Embryonic facial prominence (tissue), 1 donor: Measurements from ENCODE around the gene PTX4.

Experiments
- DNase-seq: peaks from one replicate; pipeline ENCODE4 v3.0.0-alpha.2; 2016; ENCODE audit errors: extremely low spot score

Gene PTX4

GRCh38 chr16:1488619-1489018 is at the start of gene PTX4:
PTX4 (minus strand) TSS chr16:1488944; CDS start chr16:1488909, 35 bp downstream.
- DNase-seq, result no peak

- DNase-seq, result no peak
Observed at GRCh38 chr16:1537763-1538289, 49.1 kb upstream of the PTX4 start.

GRCh38 chr16:1537138-1537577 is 48.4 kb upstream of the PTX4 start:
- DNase-seq, result no peak

- no peak for DNase-seq
Observed at GRCh38 chr16:1536601-1537000, 47.9 kb upstream of the PTX4 start.

- DNase-seq, result no peak
Observed at GRCh38 chr16:1535391-1536291, 46.9 kb upstream of the PTX4 start.

- peak; percentile 39 for DNase-seq
Observed at GRCh38 chr16:1534021-1535020, 45.6 kb upstream of the PTX4 start.

- DNase-seq, result no peak
Observed at GRCh38 chr16:1533443-1533951, 44.8 kb upstream of the PTX4 start, which contains the start of gene TMEM204. TMEM204 (plus strand) TSS chr16:1533666; CDS start chr16:1534276, 610 bp downstream.

- DNase-seq, result no peak
Observed at GRCh38 chr16:1532771-1533170, 44.0 kb upstream of the PTX4 start.

GRCh38 chr16:1532081-1532760 is 43.5 kb upstream of the PTX4 start:
- DNase-seq, result no peak

- DNase-seq, result no peak
Observed at GRCh38 chr16:1531638-1531910, 42.8 kb upstream of the PTX4 start.

GRCh38 chr16:1530883-1531637 is 42.3 kb upstream of the PTX4 start:
- peak; percentile 40 for DNase-seq

- DNase-seq, result no peak
Observed at GRCh38 chr16:1530349-1530882, 41.7 kb upstream of the PTX4 start.

- DNase-seq, result no peak
Observed at GRCh38 chr16:1528921-1529537, 40.3 kb upstream of the PTX4 start.

GRCh38 chr16:1527836-1528811 is 39.4 kb upstream of the PTX4 start:
- DNase-seq, result no peak

- DNase-seq, result no peak
Observed at GRCh38 chr16:1526608-1527555, 38.1 kb upstream of the PTX4 start.

- no peak for DNase-seq
Observed at GRCh38 chr16:1525871-1526607, 37.3 kb upstream of the PTX4 start.

GRCh38 chr16:1524366-1524765 is 35.6 kb upstream of the PTX4 start:
- DNase-seq, result no peak
